HUES64 (cell line): Measurements from ENCODE around the gene TMEM51.

Experiments
- H3K27ac ChIP-seq: 2 replicates; pipeline ENCODE4 v1.7.0; 2013; ENCODE audit warnings: low read depth, low read length, inconsistent platforms
- H3K27me3 ChIP-seq: 2 replicates; pipeline ENCODE4 v1.6.1; 2013; ENCODE audit warnings: mild to moderate bottlenecking, low read length; ENCODE audit not compliant: insufficient read depth
- H3K36me3 ChIP-seq: 2 replicates; pipeline ENCODE4 v1.6.1; 2013; ENCODE audit warnings: mild to moderate bottlenecking, low read length; ENCODE audit not compliant: insufficient read depth
- H3K4me1 ChIP-seq: 2 replicates; pipeline ENCODE4 v1.6.1; 2013; ENCODE audit warnings: mild to moderate bottlenecking, low read length, moderate library complexity; ENCODE audit not compliant: insufficient read depth
- H3K4me3 ChIP-seq: 2 replicates; pipeline ENCODE4 v1.5.1; 2013; ENCODE audit warnings: mild to moderate bottlenecking, low read length, moderate library complexity
- H3K9ac ChIP-seq: 2 replicates; pipeline ENCODE4 v1.6.1; 2013; ENCODE audit warnings: mild to moderate bottlenecking, low read depth, low read length
- H3K9me3 ChIP-seq: 2 replicates; pipeline ENCODE4 v1.6.1; 2013; ENCODE audit warnings: low read depth, low read length; ENCODE audit not compliant: insufficient read depth
- WGBS: fragments of 150-250, 120-280 bp; methylation state at CpG from one replicate; pipeline ENCODE4 v1.1.7; 2013; ENCODE audit warnings: missing lambda C conversion rate; 5-methylcytosine and 5-hydroxymethylcytosine counted together

TMEM51 gene

GRCh38 chr1:15222653-15223303 lies 69.2 kb downstream of the TMEM51 start:
- H3K27ac ChIP-seq: no peak overlapping the region
- peaks cover 10% of the 10 kb centered on the region for H3K9me3 ChIP-seq
- H3K9ac ChIP-seq: no peak overlapping the region
- H3K4me1 ChIP-seq: no peaks in the 10 kb centered on the region
- WGBS: 89% methylated on average over 4 of the region's 4 CpGs
- H3K36me3 ChIP-seq: peaks cover 20% of the 10 kb centered on the region
- no peaks in the 10 kb centered on the region for H3K27me3 ChIP-seq
- no peak overlapping the region for H3K4me3 ChIP-seq

- H3K36me3 ChIP-seq: peaks cover 7% of the 10 kb centered on the region; the same call in 1 of the 2 replicates
- H3K4me1 ChIP-seq: no peaks in the 10 kb centered on the region
- no peak overlapping the region for H3K4me3 ChIP-seq
- 90% methylated on average over 8 of the region's 8 CpGs for WGBS
- no peaks in the 10 kb centered on the region for H3K27me3 ChIP-seq
- no peak overlapping the region for H3K27ac ChIP-seq
- H3K9ac ChIP-seq: no peak overlapping the region
- no peaks in the 10 kb centered on the region for H3K9me3 ChIP-seq
Measured at GRCh38 chr1:15224259-15224869, 70.8 kb downstream of the TMEM51 start.

- Histone ChIP-seq H3K4me3 (no peak overlapping the region), H3K9me3 (no peaks in the 10 kb centered on the region), H3K4me1 (no peaks in the 10 kb centered on the region), H3K9ac (no peak overlapping the region), H3K36me3 (peaks cover 1% of the 10 kb centered on the region; the same call in 1 of the 2 replicates), H3K27me3 (no peaks in the 10 kb centered on the region), H3K27ac (no peak overlapping the region)
- 96% methylated on average over 4 of the region's 4 CpGs for WGBS
Measured at GRCh38 chr1:15224974-15225373, 71.4 kb downstream of the TMEM51 start.

GRCh38 chr1:15225461-15225860 lies 71.9 kb downstream of the TMEM51 start:
- Histone ChIP-seq H3K4me3 (no peak overlapping the region), H3K27me3 (no peaks in the 10 kb centered on the region), H3K9me3 (no peaks in the 10 kb centered on the region), H3K27ac (no peak overlapping the region), H3K9ac (no peak overlapping the region), H3K36me3 (no peaks in the 10 kb centered on the region), H3K4me1 (no peaks in the 10 kb centered on the region)
- 92% methylated on average over 4 of the region's 4 CpGs for WGBS

GRCh38 chr1:15226388-15227255 lies 73.1 kb downstream of the TMEM51 start:
- Histone ChIP-seq H3K9me3 (no peaks in the 10 kb centered on the region), H3K9ac (no peak overlapping the region), H3K27ac (no peak overlapping the region), H3K36me3 (no peaks in the 10 kb centered on the region), H3K4me1 (no peaks in the 10 kb centered on the region), H3K27me3 (no peaks in the 10 kb centered on the region), H3K4me3 (no peak overlapping the region)
- 85% methylated on average over 17 of the region's 17 CpGs for WGBS

GRCh38 chr1:15229707-15230131 lies 76.2 kb downstream of the TMEM51 start:
- H3K4me1 ChIP-seq: peaks cover 6% of the 10 kb centered on the region; the same call in 1 of the 2 replicates
- no peak overlapping the region for H3K27ac ChIP-seq
- WGBS: 78% methylated on average over 3 of the region's 4 CpGs

GRCh38 chr1:15231714-15232201 lies 78.2 kb downstream of the TMEM51 start:
- Histone ChIP-seq H3K27ac (no peak overlapping the region), H3K9ac (no peak overlapping the region), H3K27me3 (no peaks in the 10 kb centered on the region), H3K4me3 (no peak overlapping the region), H3K4me1 (peaks cover 6% of the 10 kb centered on the region; the same call in 1 of the 2 replicates), H3K9me3 (no peaks in the 10 kb centered on the region), H3K36me3 (no peaks in the 10 kb centered on the region)
- WGBS: 82% methylated on average over 4 of the region's 5 CpGs

More at GRCh38 chr1:15229707-15230131, 76.2 kb downstream of the TMEM51 start:
- no peaks in the 10 kb centered on the region for H3K27me3 ChIP-seq
- H3K9me3 ChIP-seq: no peaks in the 10 kb centered on the region
- no peak overlapping the region for H3K9ac ChIP-seq
- no peak overlapping the region for H3K4me3 ChIP-seq
- H3K36me3 ChIP-seq: no peaks in the 10 kb centered on the region

- Histone ChIP-seq H3K36me3 (no peaks in the 10 kb centered on the region), H3K4me1 (peaks cover 6% of the 10 kb centered on the region; the same call in 1 of the 2 replicates), H3K9ac (no peak overlapping the region), H3K9me3 (no peaks in the 10 kb centered on the region), H3K27me3 (no peaks in the 10 kb centered on the region), H3K4me3 (no peak overlapping the region), H3K27ac (no peak overlapping the region)
Measured at GRCh38 chr1:15233689-15234088, 80.1 kb downstream of the TMEM51 start.

- H3K9ac ChIP-seq: no peak overlapping the region
- no peak overlapping the region for H3K4me3 ChIP-seq
- H3K9me3 ChIP-seq: no peaks in the 10 kb centered on the region
- H3K27ac ChIP-seq: no peak overlapping the region
- H3K36me3 ChIP-seq: no peaks in the 10 kb centered on the region
- H3K4me1 ChIP-seq: peaks cover 6% of the 10 kb centered on the region; the same call in 1 of the 2 replicates
- 89% methylated on average over 5 of the region's 5 CpGs for WGBS
- H3K27me3 ChIP-seq: no peaks in the 10 kb centered on the region
Measured at GRCh38 chr1:15236321-15236721, 82.8 kb downstream of the TMEM51 start.

- no peak overlapping the region for H3K9ac ChIP-seq
- no peak overlapping the region for H3K4me3 ChIP-seq
- no peaks in the 10 kb centered on the region for H3K36me3 ChIP-seq
- no peaks in the 10 kb centered on the region for H3K9me3 ChIP-seq
- peaks cover 6% of the 10 kb centered on the region; the same call in 1 of the 2 replicates for H3K4me1 ChIP-seq
- WGBS: 91% methylated on average over 9 of the region's 9 CpGs
- no peaks in the 10 kb centered on the region for H3K27me3 ChIP-seq
- H3K27ac ChIP-seq: no peak overlapping the region
Measured at GRCh38 chr1:15236746-15237145, 83.2 kb downstream of the TMEM51 start.

- Histone ChIP-seq H3K27ac (no peak overlapping the region), H3K27me3 (no peaks in the 10 kb centered on the region), H3K9me3 (no peaks in the 10 kb centered on the region), H3K4me1 (peaks cover 6% of the 10 kb centered on the region; the same call in 1 of the 2 replicates), H3K9ac (no peak overlapping the region), H3K4me3 (no peak overlapping the region), H3K36me3 (no peaks in the 10 kb centered on the region)
- WGBS: 84% methylated on average over 1 of the region's 1 CpG
Measured at GRCh38 chr1:15238789-15239188, 85.2 kb downstream of the TMEM51 start.
